Measurements from ENCODE around the gene WWOX.

DNA sequence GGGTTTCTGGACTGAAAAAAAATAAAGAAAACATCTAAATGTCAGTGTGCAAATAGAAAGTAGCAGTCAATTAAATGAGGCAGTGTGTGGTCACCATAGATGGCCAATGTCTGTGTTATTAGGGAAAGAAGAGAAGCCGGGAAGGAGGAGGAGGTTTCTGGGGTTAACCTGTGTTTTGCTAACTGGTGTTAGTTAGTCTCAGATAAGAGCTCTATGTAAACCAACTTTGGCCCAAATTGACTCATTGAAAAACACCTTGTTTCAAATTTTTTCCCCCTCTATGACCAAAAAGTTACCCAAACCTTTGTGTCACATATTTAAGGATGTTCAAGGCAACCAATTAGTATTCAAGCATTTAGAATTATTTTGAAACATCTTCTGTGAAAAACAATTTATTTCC is 970.2 kb downstream of the WWOX start:
- TF ChIP-seq ZFP62 (CRISPR knock-in tag; IDR thresholded peaks at IDR 0.05) (no peak), GFI1 (CRISPR knock-in tag; IDR thresholded peaks at IDR 0.05; ENCODE audit: borderline replicate concordance) (no peak), SMC3 (IDR thresholded peaks at IDR 0.05; ENCODE audit: low read length) (no peak), NFKBIZ (CRISPR knock-in tag; IDR thresholded peaks at IDR 0.05) (no peak), SIN3A (IDR thresholded peaks at IDR 0.05; ENCODE audit: borderline replicate concordance, low read depth, low read length) (no peak), ZNF430 (CRISPR knock-in tag; IDR thresholded peaks at IDR 0.05) (no peak)
- TF ChIP-seq, protein P1, sequence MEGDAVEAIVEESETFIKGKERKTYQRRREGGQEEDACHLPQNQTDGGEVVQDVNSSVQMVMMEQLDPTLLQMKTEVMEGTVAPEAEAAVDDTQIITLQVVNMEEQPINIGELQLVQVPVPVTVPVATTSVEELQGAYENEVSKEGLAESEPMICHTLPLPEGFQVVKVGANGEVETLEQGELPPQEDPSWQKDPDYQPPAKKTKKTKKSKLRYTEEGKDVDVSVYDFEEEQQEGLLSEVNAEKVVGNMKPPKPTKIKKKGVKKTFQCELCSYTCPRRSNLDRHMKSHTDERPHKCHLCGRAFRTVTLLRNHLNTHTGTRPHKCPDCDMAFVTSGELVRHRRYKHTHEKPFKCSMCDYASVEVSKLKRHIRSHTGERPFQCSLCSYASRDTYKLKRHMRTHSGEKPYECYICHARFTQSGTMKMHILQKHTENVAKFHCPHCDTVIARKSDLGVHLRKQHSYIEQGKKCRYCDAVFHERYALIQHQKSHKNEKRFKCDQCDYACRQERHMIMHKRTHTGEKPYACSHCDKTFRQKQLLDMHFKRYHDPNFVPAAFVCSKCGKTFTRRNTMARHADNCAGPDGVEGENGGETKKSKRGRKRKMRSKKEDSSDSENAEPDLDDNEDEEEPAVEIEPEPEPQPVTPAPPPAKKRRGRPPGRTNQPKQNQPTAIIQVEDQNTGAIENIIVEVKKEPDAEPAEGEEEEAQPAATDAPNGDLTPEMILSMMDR (CRISPR knock-in tag; IDR thresholded peaks at IDR 0.05): no peak
